ENCODE data around the gene PRR5.

The PRR5 gene

DNA sequence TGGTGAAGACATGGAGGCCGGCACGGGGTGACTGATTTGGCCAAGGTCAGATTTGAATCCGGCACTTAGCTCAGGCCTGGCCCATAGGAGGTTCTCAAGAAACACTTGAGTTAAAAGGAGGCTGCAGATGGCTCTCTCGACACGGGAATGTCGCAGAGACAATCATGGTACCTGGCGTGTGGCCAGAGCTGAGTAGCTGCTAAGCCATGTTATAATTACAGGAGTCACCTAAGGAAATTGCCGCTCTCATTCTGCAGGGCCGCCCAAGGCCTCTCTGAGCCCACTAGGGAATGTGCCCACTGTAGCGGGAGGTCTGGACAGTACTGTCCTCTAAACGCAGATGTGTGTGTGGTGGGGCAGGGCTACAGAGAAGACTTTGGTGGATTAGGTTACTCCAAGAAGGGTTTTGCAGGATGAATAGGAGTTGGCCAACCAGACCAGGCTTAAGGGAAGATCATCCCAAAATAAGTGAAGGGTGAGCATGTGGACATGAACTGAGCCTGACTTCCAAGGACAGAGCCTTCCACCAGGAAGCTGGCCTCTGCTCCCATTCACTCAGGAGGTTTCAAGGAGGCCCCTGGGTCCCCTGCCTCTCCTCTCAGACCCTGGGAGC lies 19.3 kb upstream of the PRR5 start:
- Histone ChIP-seq H3K9ac (no peak overlapping the region), H3K4me2 (ENCODE audit: low read length) (no peak overlapping the region), H2AFZ (no peak overlapping the region), H3K9me3 (ENCODE audit: control insufficient read depth, low read length) (no peaks in the 10 kb centered on the region), H3K79me2 (no peaks in the 10 kb centered on the region), H3K4me3 (ENCODE audit: low read depth, low read length) (no peak overlapping the region), H3K36me3 (ENCODE audit: control insufficient read depth, insufficient read depth, low read length) (no peaks in the 10 kb centered on the region), H3K27ac (no peak overlapping the region), H3K27me3 (ENCODE audit: control insufficient read depth, insufficient read depth, low read length) (no peaks in the 10 kb centered on the region), H3K4me1 (no peaks in the 10 kb centered on the region)
- TF ChIP-seq, protein P1, sequence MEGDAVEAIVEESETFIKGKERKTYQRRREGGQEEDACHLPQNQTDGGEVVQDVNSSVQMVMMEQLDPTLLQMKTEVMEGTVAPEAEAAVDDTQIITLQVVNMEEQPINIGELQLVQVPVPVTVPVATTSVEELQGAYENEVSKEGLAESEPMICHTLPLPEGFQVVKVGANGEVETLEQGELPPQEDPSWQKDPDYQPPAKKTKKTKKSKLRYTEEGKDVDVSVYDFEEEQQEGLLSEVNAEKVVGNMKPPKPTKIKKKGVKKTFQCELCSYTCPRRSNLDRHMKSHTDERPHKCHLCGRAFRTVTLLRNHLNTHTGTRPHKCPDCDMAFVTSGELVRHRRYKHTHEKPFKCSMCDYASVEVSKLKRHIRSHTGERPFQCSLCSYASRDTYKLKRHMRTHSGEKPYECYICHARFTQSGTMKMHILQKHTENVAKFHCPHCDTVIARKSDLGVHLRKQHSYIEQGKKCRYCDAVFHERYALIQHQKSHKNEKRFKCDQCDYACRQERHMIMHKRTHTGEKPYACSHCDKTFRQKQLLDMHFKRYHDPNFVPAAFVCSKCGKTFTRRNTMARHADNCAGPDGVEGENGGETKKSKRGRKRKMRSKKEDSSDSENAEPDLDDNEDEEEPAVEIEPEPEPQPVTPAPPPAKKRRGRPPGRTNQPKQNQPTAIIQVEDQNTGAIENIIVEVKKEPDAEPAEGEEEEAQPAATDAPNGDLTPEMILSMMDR (IDR thresholded peaks at IDR 0.05) = no peak

DNA sequence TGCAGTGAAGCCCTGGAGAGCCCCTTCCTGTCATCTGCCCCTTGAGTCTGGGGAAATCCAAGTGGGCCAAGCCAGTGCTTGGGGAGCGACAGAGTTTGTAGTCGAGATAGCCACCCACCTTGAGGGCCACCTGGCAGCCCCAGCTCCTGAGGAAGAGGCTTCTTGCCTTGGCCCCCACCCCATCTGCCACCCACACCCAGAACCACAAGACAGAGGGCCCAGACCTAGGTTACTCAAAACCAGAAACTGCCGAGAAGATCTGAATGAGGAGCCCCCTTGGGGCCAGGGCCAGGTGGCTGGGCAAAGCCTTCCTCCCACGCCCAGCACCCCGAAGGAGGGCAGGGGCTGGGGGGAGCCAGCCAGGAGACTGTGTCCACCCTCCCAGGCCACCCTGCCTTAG lies 18.8 kb upstream of the PRR5 start:
- Histone ChIP-seq H3K79me2 (no peaks in the 10 kb centered on the region), H3K36me3 (ENCODE audit: control insufficient read depth, insufficient read depth, low read length) (no peaks in the 10 kb centered on the region), H3K9me3 (ENCODE audit: control insufficient read depth, low read length) (no peaks in the 10 kb centered on the region), H2AFZ (no peak overlapping the region), H3K4me1 (no peaks in the 10 kb centered on the region), H3K4me3 (ENCODE audit: low read depth, low read length) (no peak overlapping the region), H3K27me3 (ENCODE audit: control insufficient read depth, insufficient read depth, low read length) (no peaks in the 10 kb centered on the region), H3K4me2 (ENCODE audit: low read length) (no peak overlapping the region), H3K9ac (no peak overlapping the region), H3K27ac (no peak overlapping the region)
- TF ChIP-seq, protein P1 (IDR thresholded peaks at IDR 0.05) = no peak

DNA sequence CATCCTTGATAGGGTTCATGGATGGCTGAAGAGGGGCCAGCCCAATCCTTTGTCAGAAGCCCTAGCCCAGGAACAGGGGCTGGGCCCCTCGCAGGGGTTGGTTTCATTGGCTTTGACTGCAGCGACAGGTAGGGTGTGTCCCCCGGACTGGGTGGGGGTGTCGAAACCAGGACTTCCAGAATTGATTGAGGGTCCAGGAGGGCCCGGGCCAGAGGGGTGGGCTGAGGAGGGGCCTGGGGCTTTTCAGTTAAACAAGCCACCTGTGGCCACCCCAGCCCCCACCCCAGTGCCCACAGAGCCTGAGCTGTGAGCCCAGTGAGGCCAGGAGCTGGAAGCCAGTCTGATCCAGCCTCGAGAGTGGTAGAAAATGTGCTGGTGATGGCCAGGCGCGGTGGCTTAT lies 18.1 kb upstream of the PRR5 start:
- Histone ChIP-seq H3K27ac (no peak overlapping the region), H3K27me3 (ENCODE audit: control insufficient read depth, insufficient read depth, low read length) (no peaks in the 10 kb centered on the region), H3K79me2 (no peaks in the 10 kb centered on the region), H3K4me3 (ENCODE audit: low read depth, low read length) (no peak overlapping the region), H3K9ac (no peak overlapping the region), H3K36me3 (ENCODE audit: control insufficient read depth, insufficient read depth, low read length) (no peaks in the 10 kb centered on the region), H2AFZ (no peak overlapping the region), H3K9me3 (ENCODE audit: control insufficient read depth, low read length) (no peaks in the 10 kb centered on the region), H3K4me2 (ENCODE audit: low read length) (no peak overlapping the region), H3K4me1 (no peaks in the 10 kb centered on the region)
- TF ChIP-seq, protein P1 (IDR thresholded peaks at IDR 0.05) = no peak

DNA sequence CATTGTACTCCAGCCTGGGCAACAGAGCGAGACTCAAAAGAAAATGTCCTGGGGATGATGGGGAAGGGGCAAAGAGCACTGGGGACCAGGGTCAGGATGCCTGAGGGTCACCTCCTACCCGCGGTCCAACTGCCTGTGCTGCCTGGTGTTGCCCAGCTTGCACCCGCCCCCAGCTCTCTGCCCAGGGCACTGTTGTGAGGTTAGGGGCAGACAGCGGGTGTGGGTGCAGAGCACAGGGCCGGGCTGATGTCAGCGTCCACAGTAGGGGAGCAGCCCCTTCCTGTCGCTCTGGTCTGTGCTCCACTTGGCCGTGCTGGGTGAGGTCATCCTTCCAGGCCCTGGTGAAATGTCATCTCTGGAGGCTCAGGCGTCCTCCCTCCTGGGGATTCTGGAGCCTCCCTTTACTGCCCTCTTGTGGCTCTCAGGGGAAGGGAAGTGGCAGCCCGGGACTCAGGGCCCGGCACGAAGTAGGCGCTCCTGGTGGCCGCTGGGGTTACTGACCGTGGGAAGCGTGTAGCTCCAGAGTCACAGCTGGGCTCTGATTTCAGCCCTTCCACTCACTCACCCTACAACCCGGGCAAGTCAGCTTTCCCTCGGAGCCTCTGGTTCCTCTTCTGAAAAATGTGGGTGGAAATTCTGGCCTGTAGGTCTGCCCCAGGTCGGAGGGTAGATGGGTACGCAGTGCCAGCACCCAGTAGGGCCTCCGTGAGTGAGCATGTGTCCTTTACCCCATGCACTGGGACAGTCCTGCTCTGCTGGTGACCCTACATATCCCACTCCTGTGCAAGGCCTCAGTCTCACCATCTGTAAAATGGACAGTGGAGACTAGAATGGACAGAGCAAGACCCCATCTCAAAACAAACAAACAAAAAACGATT lies 17.3 kb upstream of the PRR5 start:
- no peaks in the 10 kb centered on the region for H3K9me3 ChIP-seq (ENCODE audit: control insufficient read depth, low read length)
- H3K4me1 ChIP-seq = no peaks in the 10 kb centered on the region
- H3K9ac ChIP-seq = no peak overlapping the region

More for the DNA sequence above, 17.3 kb upstream of the PRR5 start:
- Histone ChIP-seq H3K27me3 (ENCODE audit: control insufficient read depth, insufficient read depth, low read length) (no peaks in the 10 kb centered on the region), H3K4me2 (ENCODE audit: low read length) (no peak overlapping the region), H2AFZ (no peak overlapping the region), H3K36me3 (ENCODE audit: control insufficient read depth, insufficient read depth, low read length) (no peaks in the 10 kb centered on the region), H3K4me3 (ENCODE audit: low read depth, low read length) (no peak overlapping the region), H3K27ac (no peak overlapping the region), H3K79me2 (no peaks in the 10 kb centered on the region)
- TF ChIP-seq, protein P1 (IDR thresholded peaks at IDR 0.05) = peak; percentile 87
